ENCODE results near the gene DUSP23. TPM values are rescaled to one million over a fixed set of nuclear protein-coding genes. Genes with fewer than 3 reads are reported as not detected.

DUSP23 gene
- total and polyA plus RNA-seq, 4 donors: 47.1 to 53.6 (median 48.3) TPM

GRCh38 chr1:159778266-159778665 lies 2.5 kb upstream of the DUSP23 start:
- intact Hi-C loops (cut with DNase I): no loop called here
- no peaks in the 10 kb centered on the region for H3K36me3 ChIP-seq (ENCODE audit: control insufficient read depth in 1 of 2, insufficient read depth in 2 of 2, low read length in 1 of 2)
- H3K4me3 ChIP-seq (ENCODE audit: low read length in 2 of 2): no peak overlapping the region
- H3K27ac ChIP-seq (ENCODE audit: low read depth in 1 of 2, low read length in 2 of 2): no peak overlapping the region
- H3K27me3 ChIP-seq (ENCODE audit: control insufficient read depth in 1 of 2, insufficient read depth in 2 of 2, low read length in 1 of 2): no peaks in the 10 kb centered on the region
- H3K4me1 ChIP-seq (ENCODE audit: control insufficient read depth in 1 of 2, insufficient read depth in 2 of 2, low read length in 2 of 2): peaks cover 0 to 7% of the 10 kb centered on the region in 2 donors
- DNase-seq (no peak), ATAC-seq (ENCODE audit: low FRiP score) (no peak)
- no peaks in the 10 kb centered on the region for H3K9me3 ChIP-seq (ENCODE audit: control insufficient read depth, low read length)
- 79 to 82% methylated on average over 4 of the region's 4 CpGs for WGBS, 2 donors

GRCh38 chr1:159779403-159779851 lies 1.3 kb upstream of the DUSP23 start:
- Histone ChIP-seq H3K27ac (ENCODE audit: low read depth in 1 of 2, low read length in 2 of 2) (no peak overlapping the region), H3K4me1 (ENCODE audit: control insufficient read depth in 1 of 2, insufficient read depth in 2 of 2, low read length in 2 of 2) (peaks cover 0 to 7% of the 10 kb centered on the region in 2 donors), H3K36me3 (ENCODE audit: control insufficient read depth in 1 of 2, insufficient read depth in 2 of 2, low read length in 1 of 2) (no peaks in the 10 kb centered on the region), H3K9me3 (ENCODE audit: control insufficient read depth, low read length) (no peaks in the 10 kb centered on the region), H3K27me3 (ENCODE audit: control insufficient read depth in 1 of 2, insufficient read depth in 2 of 2, low read length in 1 of 2) (no peaks in the 10 kb centered on the region), H3K4me3 (ENCODE audit: low read length in 2 of 2) (no peak overlapping the region)
- 43 to 50% methylated on average over 2 of the region's 2 CpGs for WGBS, 2 donors
- DNase-seq (peak in 1 of 2 donors; percentile 61), ATAC-seq (ENCODE audit: low FRiP score) (no peak)
- intact Hi-C loops (cut with DNase I): no loop called here

GRCh38 chr1:159781992-159782391 lies 1.2 kb downstream of the DUSP23 start:
- Histone ChIP-seq H3K27ac (ENCODE audit: low read depth in 1 of 2, low read length in 2 of 2) (no peak overlapping the region), H3K4me1 (ENCODE audit: control insufficient read depth in 1 of 2, insufficient read depth in 2 of 2, low read length in 2 of 2) (peaks cover 0 to 7% of the 10 kb centered on the region in 2 donors), H3K9me3 (ENCODE audit: control insufficient read depth, low read length) (no peaks in the 10 kb centered on the region), H3K27me3 (ENCODE audit: control insufficient read depth in 1 of 2, insufficient read depth in 2 of 2, low read length in 1 of 2) (no peaks in the 10 kb centered on the region), H3K4me3 (ENCODE audit: low read length in 2 of 2) (no peak overlapping the region), H3K36me3 (ENCODE audit: control insufficient read depth in 1 of 2, insufficient read depth in 2 of 2, low read length in 1 of 2) (no peaks in the 10 kb centered on the region)
- DNase-seq (no peak), ATAC-seq (ENCODE audit: low FRiP score) (no peak)
- intact Hi-C loops (cut with DNase I): loop anchor here (5.0 kb wide), 3 partner anchors 110 to 250 kb away; partner anchors contain the start of gene PIGM (in 1 of the 2)
- WGBS, 2 donors: 96 to 97% methylated on average over 12 of the region's 12 CpGs

- no peaks in the 10 kb centered on the region for H3K9me3 ChIP-seq (ENCODE audit: control insufficient read depth, low read length)
- no peaks in the 10 kb centered on the region for H3K27me3 ChIP-seq (ENCODE audit: control insufficient read depth in 1 of 2, insufficient read depth in 2 of 2, low read length in 1 of 2)
- intact Hi-C loops (cut with DNase I): loop anchor here (5.0 kb wide), 3 partner anchors 109 to 249 kb away; partner anchors contain the start of gene PIGM (in 1 of the 2)
- ATAC-seq (ENCODE audit: low FRiP score) (no peak), DNase-seq (no peak)
- no peak overlapping the region for H3K27ac ChIP-seq (ENCODE audit: low read depth in 1 of 2, low read length in 2 of 2)
- H3K4me1 ChIP-seq (ENCODE audit: control insufficient read depth in 1 of 2, insufficient read depth in 2 of 2, low read length in 2 of 2): peaks cover 0 to 7% of the 10 kb centered on the region in 2 donors
- H3K4me3 ChIP-seq (ENCODE audit: low read length in 2 of 2): no peak overlapping the region
- no peaks in the 10 kb centered on the region for H3K36me3 ChIP-seq (ENCODE audit: control insufficient read depth in 1 of 2, insufficient read depth in 2 of 2, low read length in 1 of 2)
- WGBS, 2 donors: 71 to 87% methylated on average over 1 of the region's 1 CpG
These were observed 3.0 kb downstream of the DUSP23 start for GRCh38 chr1:159783724-159784123.

GRCh38 chr1:159786465-159786864 lies 5.7 kb downstream of the DUSP23 start:
- intact Hi-C loops (cut with DNase I): no loop called here

GRCh38 chr1:159786966-159787365 lies 6.2 kb downstream of the DUSP23 start:
- H3K27ac ChIP-seq (ENCODE audit: low read depth in 1 of 2, low read length in 2 of 2): no peak overlapping the region
- H3K27me3 ChIP-seq (ENCODE audit: control insufficient read depth in 1 of 2, insufficient read depth in 2 of 2, low read length in 1 of 2): no peaks in the 10 kb centered on the region
- no peaks in the 10 kb centered on the region for H3K36me3 ChIP-seq (ENCODE audit: control insufficient read depth in 1 of 2, insufficient read depth in 2 of 2, low read length in 1 of 2)
- no peaks in the 10 kb centered on the region for H3K4me1 ChIP-seq (ENCODE audit: control insufficient read depth in 1 of 2, insufficient read depth in 2 of 2, low read length in 2 of 2)
- no peak overlapping the region for H3K4me3 ChIP-seq (ENCODE audit: low read length in 2 of 2)
- DNase-seq: no peak
- no peak for ATAC-seq (ENCODE audit: low FRiP score)
- intact Hi-C loops (cut with DNase I): no loop called here
- 33 to 35% methylated on average over 3 of the region's 3 CpGs for WGBS, 2 donors
- no peaks in the 10 kb centered on the region for H3K9me3 ChIP-seq (ENCODE audit: control insufficient read depth, low read length)

More at GRCh38 chr1:159786465-159786864, 5.7 kb downstream of the DUSP23 start:
- ATAC-seq (ENCODE audit: low FRiP score): no peak
- WGBS, 2 donors: 16 to 26% methylated on average over 3 of the region's 3 CpGs
- Histone ChIP-seq H3K27ac (ENCODE audit: low read depth in 1 of 2, low read length in 2 of 2) (no peak overlapping the region), H3K4me1 (ENCODE audit: control insufficient read depth in 1 of 2, insufficient read depth in 2 of 2, low read length in 2 of 2) (no peaks in the 10 kb centered on the region), H3K36me3 (ENCODE audit: control insufficient read depth in 1 of 2, insufficient read depth in 2 of 2, low read length in 1 of 2) (no peaks in the 10 kb centered on the region), H3K9me3 (ENCODE audit: control insufficient read depth, low read length) (no peaks in the 10 kb centered on the region), H3K4me3 (ENCODE audit: low read length in 2 of 2) (no peak overlapping the region), H3K27me3 (ENCODE audit: control insufficient read depth in 1 of 2, insufficient read depth in 2 of 2, low read length in 1 of 2) (no peaks in the 10 kb centered on the region)
- DNase-seq: no peak

GRCh38 chr1:159790237-159790917 lies 9.6 kb downstream of the DUSP23 start:
- 18% methylated on average over 2 of the region's 2 CpGs for WGBS, 2 donors
- intact Hi-C loops (cut with DNase I): no loop called here
- no peaks in the 10 kb centered on the region for H3K27me3 ChIP-seq (ENCODE audit: control insufficient read depth in 1 of 2, insufficient read depth in 2 of 2, low read length in 1 of 2)
- H3K27ac ChIP-seq (ENCODE audit: low read depth in 1 of 2, low read length in 2 of 2): no peak overlapping the region
- DNase-seq: no peak
- no peaks in the 10 kb centered on the region for H3K9me3 ChIP-seq (ENCODE audit: control insufficient read depth, low read length)
- no peaks in the 10 kb centered on the region for H3K36me3 ChIP-seq (ENCODE audit: control insufficient read depth in 1 of 2, insufficient read depth in 2 of 2, low read length in 1 of 2)
- ATAC-seq (ENCODE audit: low FRiP score): peak; percentile 34
- H3K4me3 ChIP-seq (ENCODE audit: low read length in 2 of 2): no peak overlapping the region
- no peaks in the 10 kb centered on the region for H3K4me1 ChIP-seq (ENCODE audit: control insufficient read depth in 1 of 2, insufficient read depth in 2 of 2, low read length in 2 of 2)

GRCh38 chr1:159791031-159791430 lies 10.3 kb downstream of the DUSP23 start:
- Histone ChIP-seq H3K4me3 (ENCODE audit: low read length in 2 of 2) (no peak overlapping the region), H3K36me3 (ENCODE audit: control insufficient read depth in 1 of 2, insufficient read depth in 2 of 2, low read length in 1 of 2) (no peaks in the 10 kb centered on the region), H3K9me3 (ENCODE audit: control insufficient read depth, low read length) (peaks cover 2% of the 10 kb centered on the region), H3K4me1 (ENCODE audit: control insufficient read depth in 1 of 2, insufficient read depth in 2 of 2, low read length in 2 of 2) (no peaks in the 10 kb centered on the region), H3K27me3 (ENCODE audit: control insufficient read depth in 1 of 2, insufficient read depth in 2 of 2, low read length in 1 of 2) (no peaks in the 10 kb centered on the region), H3K27ac (ENCODE audit: low read depth in 1 of 2, low read length in 2 of 2) (no peak overlapping the region)
- intact Hi-C loops (cut with DNase I): no loop called here
- DNase-seq (no peak), ATAC-seq (ENCODE audit: low FRiP score) (no peak)
- 47 to 48% methylated on average over 3 of the region's 3 CpGs for WGBS, 2 donors

- H3K27ac ChIP-seq (ENCODE audit: low read depth in 1 of 2, low read length in 2 of 2): no peak overlapping the region
- DNase-seq (no peak), ATAC-seq (ENCODE audit: low FRiP score) (no peak)
- 15 to 20% methylated on average over 3 of the region's 3 CpGs for WGBS, 2 donors
- no peak overlapping the region for H3K4me3 ChIP-seq (ENCODE audit: low read length in 2 of 2)
- no peaks in the 10 kb centered on the region for H3K36me3 ChIP-seq (ENCODE audit: control insufficient read depth in 1 of 2, insufficient read depth in 2 of 2, low read length in 1 of 2)
- no peaks in the 10 kb centered on the region for H3K27me3 ChIP-seq (ENCODE audit: control insufficient read depth in 1 of 2, insufficient read depth in 2 of 2, low read length in 1 of 2)
- intact Hi-C loops (cut with DNase I): no loop called here
- peaks cover 2% of the 10 kb centered on the region for H3K9me3 ChIP-seq (ENCODE audit: control insufficient read depth, low read length)
- H3K4me1 ChIP-seq (ENCODE audit: control insufficient read depth in 1 of 2, insufficient read depth in 2 of 2, low read length in 2 of 2): no peaks in the 10 kb centered on the region
These were observed 10.7 kb downstream of the DUSP23 start for GRCh38 chr1:159791461-159791860.

Data from aorta (tissue), 5 donors.